ENCODE data around the gene PTPRM.

DNA sequence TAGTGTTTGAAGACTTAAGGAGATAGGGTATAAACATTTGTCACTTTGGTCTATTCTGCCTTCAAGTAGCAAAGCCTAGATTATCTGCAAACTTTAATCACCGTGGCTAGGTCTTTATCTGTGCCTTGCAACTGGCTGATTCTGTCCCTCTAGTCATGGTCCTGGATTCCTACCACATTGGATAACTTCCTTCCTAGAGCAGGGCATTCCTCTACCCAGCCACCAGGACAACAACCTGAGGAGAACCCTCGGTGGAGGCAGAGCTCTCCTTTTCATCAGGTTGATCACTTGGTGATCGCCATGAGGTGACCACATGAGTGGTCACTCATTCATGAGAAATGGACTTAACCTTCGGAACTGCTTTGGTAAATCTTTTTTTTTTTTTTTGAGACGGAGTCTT, 25.3 kb upstream of the PTPRM start:
- TF ChIP-seq, protein P1, sequence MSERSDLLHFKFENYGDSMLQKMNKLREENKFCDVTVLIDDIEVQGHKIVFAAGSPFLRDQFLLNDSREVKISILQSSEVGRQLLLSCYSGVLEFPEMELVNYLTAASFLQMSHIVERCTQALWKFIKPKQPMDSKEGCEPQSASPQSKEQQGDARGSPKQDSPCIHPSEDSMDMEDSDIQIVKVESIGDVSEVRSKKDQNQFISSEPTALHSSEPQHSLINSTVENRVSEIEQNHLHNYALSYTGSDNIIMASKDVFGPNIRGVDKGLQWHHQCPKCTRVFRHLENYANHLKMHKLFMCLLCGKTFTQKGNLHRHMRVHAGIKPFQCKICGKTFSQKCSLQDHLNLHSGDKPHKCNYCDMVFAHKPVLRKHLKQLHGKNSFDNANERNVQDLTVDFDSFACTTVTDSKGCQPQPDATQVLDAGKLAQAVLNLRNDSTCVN (tag by site-specific recombination; optimal IDR thresholded peaks at IDR 0.05): no peak
- TF ChIP-seq, protein P2, sequence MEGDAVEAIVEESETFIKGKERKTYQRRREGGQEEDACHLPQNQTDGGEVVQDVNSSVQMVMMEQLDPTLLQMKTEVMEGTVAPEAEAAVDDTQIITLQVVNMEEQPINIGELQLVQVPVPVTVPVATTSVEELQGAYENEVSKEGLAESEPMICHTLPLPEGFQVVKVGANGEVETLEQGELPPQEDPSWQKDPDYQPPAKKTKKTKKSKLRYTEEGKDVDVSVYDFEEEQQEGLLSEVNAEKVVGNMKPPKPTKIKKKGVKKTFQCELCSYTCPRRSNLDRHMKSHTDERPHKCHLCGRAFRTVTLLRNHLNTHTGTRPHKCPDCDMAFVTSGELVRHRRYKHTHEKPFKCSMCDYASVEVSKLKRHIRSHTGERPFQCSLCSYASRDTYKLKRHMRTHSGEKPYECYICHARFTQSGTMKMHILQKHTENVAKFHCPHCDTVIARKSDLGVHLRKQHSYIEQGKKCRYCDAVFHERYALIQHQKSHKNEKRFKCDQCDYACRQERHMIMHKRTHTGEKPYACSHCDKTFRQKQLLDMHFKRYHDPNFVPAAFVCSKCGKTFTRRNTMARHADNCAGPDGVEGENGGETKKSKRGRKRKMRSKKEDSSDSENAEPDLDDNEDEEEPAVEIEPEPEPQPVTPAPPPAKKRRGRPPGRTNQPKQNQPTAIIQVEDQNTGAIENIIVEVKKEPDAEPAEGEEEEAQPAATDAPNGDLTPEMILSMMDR (tag by site-specific recombination; IDR thresholded peaks at IDR 0.05): no peak
- TF ChIP-seq, protein P3, sequence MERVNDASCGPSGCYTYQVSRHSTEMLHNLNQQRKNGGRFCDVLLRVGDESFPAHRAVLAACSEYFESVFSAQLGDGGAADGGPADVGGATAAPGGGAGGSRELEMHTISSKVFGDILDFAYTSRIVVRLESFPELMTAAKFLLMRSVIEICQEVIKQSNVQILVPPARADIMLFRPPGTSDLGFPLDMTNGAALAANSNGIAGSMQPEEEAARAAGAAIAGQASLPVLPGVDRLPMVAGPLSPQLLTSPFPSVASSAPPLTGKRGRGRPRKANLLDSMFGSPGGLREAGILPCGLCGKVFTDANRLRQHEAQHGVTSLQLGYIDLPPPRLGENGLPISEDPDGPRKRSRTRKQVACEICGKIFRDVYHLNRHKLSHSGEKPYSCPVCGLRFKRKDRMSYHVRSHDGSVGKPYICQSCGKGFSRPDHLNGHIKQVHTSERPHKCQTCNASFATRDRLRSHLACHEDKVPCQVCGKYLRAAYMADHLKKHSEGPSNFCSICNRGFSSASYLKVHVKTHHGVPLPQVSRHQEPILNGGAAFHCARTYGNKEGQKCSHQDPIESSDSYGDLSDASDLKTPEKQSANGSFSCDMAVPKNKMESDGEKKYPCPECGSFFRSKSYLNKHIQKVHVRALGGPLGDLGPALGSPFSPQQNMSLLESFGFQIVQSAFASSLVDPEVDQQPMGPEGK (tag by site-specific recombination; IDR thresholded peaks at IDR 0.05): no peak
- TF ChIP-seq KLF8 (tag by site-specific recombination; IDR thresholded peaks at IDR 0.05) (no peak), ZBTB1 (tag by site-specific recombination; IDR thresholded peaks at IDR 0.05) (no peak), ZNF423 (tag by site-specific recombination; IDR thresholded peaks at IDR 0.05) (no peak), ZNF76 (tag by site-specific recombination; IDR thresholded peaks at IDR 0.05; ENCODE audit: borderline replicate concordance, low read depth) (no peak)
- TF ChIP-seq, protein P4, sequence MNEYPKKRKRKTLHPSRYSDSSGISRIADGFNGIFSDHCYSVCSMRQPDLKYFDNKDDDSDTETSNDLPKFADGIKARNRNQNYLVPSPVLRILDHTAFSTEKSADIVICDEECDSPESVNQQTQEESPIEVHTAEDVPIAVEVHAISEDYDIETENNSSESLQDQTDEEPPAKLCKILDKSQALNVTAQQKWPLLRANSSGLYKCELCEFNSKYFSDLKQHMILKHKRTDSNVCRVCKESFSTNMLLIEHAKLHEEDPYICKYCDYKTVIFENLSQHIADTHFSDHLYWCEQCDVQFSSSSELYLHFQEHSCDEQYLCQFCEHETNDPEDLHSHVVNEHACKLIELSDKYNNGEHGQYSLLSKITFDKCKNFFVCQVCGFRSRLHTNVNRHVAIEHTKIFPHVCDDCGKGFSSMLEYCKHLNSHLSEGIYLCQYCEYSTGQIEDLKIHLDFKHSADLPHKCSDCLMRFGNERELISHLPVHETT (tag by site-specific recombination; IDR thresholded peaks at IDR 0.05): no peak
- TF ChIP-seq, protein P5, sequence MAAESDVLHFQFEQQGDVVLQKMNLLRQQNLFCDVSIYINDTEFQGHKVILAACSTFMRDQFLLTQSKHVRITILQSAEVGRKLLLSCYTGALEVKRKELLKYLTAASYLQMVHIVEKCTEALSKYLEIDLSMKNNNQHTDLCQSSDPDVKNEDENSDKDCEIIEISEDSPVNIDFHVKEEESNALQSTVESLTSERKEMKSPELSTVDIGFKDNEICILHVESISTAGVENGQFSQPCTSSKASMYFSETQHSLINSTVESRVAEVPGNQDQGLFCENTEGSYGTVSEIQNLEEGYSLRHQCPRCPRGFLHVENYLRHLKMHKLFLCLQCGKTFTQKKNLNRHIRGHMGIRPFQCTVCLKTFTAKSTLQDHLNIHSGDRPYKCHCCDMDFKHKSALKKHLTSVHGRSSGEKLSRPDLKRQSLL (tag by site-specific recombination; IDR thresholded peaks at IDR 0.05): no peak
- TF ChIP-seq, protein P6, sequence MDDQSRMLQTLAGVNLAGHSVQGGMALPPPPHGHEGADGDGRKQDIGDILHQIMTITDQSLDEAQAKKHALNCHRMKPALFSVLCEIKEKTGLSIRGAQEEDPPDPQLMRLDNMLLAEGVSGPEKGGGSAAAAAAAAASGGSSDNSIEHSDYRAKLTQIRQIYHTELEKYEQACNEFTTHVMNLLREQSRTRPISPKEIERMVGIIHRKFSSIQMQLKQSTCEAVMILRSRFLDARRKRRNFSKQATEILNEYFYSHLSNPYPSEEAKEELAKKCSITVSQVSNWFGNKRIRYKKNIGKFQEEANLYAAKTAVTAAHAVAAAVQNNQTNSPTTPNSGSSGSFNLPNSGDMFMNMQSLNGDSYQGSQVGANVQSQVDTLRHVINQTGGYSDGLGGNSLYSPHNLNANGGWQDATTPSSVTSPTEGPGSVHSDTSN (CRISPR knock-in tag; IDR thresholded peaks at IDR 0.05): no peak
- TF ChIP-seq, protein P7, sequence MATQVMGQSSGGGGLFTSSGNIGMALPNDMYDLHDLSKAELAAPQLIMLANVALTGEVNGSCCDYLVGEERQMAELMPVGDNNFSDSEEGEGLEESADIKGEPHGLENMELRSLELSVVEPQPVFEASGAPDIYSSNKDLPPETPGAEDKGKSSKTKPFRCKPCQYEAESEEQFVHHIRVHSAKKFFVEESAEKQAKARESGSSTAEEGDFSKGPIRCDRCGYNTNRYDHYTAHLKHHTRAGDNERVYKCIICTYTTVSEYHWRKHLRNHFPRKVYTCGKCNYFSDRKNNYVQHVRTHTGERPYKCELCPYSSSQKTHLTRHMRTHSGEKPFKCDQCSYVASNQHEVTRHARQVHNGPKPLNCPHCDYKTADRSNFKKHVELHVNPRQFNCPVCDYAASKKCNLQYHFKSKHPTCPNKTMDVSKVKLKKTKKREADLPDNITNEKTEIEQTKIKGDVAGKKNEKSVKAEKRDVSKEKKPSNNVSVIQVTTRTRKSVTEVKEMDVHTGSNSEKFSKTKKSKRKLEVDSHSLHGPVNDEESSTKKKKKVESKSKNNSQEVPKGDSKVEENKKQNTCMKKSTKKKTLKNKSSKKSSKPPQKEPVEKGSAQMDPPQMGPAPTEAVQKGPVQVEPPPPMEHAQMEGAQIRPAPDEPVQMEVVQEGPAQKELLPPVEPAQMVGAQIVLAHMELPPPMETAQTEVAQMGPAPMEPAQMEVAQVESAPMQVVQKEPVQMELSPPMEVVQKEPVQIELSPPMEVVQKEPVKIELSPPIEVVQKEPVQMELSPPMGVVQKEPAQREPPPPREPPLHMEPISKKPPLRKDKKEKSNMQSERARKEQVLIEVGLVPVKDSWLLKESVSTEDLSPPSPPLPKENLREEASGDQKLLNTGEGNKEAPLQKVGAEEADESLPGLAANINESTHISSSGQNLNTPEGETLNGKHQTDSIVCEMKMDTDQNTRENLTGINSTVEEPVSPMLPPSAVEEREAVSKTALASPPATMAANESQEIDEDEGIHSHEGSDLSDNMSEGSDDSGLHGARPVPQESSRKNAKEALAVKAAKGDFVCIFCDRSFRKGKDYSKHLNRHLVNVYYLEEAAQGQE (tag by site-specific recombination; IDR thresholded peaks at IDR 0.05): no peak

Measured in HEK293 (cell line).